GM21390 (cell line): ENCODE data around the gene MCM7.

Experiments
- ATAC-seq: cut with Tn5 transposase; IDR thresholded peaks from one replicate; pipeline ENCODE4 v1.9.1; 2021; ENCODE audit not compliant: unreplicated experiment

The MCM7 gene

DNA sequence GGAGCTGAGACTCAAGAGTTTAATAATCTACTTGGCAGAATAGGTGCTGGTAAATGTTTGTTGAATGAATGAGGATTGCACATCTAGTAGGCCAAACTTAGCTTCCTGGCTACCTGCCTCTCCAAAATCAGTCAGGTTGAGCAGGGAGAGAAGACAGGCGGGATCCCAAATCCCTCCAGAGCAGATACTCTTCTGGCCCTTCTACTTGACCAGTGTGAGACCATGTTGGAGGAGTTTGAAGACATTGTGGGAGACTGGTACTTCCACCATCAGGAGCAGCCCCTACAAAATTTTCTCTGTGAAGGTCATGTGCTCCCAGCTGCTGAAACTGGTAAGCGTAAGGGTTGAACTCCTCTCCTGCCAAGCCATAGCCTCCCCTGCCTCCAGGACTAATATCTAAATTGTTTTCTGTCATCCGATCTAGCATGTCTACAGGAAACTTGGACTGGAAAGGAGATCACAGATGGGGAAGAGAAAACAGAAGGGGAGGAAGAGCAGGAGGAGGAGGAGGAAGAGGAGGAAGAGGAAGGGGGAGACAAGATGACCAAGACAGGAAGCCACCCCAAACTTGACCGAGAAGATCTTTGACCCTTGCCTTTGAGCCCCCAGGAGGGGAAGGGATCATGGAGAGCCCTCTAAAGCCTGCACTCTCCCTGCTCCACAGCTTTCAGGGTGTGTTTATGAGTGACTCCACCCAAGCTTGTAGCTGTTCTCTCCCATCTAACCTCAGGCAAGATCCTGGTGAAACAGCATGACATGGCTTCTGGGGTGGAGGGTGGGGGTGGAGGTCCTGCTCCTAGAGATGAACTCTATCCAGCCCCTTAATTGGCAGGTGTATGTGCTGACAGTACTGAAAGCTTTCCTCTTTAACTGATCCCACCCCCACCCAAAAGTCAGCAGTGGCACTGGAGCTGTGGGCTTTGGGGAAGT lies 23.4 kb upstream of the MCM7 start:
- ATAC-seq: no peak

DNA sequence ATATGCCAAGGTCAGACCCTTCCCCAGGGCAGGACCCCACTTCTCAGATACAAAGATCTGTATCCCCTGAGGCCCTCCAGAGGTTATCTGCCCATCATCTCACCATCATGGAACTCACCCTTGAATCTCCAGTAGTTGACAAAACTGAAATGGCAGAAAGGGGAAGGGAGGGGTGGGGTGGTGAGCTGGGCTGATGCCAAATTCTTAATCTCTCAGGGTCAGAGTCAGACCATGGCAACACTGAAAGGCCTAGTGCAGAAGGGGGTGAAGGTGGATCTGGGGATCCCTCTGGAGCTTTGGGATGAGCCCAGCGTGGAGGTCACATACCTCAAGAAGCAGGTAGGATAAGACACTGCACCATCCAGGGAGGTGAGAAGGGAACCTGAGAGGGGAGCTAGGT lies 21.4 kb upstream of the MCM7 start:
- no peak for ATAC-seq

DNA sequence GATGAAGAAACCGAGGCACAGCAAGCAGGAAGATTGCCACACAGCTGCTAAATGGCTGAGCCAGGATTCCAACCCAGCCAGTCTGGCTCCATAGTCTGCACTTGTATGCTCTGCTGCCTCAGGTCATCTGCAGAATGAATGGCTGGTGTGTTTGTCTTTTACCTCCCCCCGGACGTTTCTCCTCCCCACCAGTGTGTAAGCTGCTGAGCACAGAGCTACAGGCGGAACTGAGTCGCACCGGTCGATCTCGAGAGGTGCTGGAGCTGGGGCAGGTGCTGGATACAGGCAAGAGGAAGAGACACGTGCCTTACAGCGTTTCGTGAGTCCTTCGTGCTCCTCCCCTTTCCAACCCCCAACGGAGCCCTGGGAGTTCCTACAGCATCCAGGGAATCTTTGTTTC lies 20.9 kb upstream of the MCM7 start:
- no peak for ATAC-seq

DNA sequence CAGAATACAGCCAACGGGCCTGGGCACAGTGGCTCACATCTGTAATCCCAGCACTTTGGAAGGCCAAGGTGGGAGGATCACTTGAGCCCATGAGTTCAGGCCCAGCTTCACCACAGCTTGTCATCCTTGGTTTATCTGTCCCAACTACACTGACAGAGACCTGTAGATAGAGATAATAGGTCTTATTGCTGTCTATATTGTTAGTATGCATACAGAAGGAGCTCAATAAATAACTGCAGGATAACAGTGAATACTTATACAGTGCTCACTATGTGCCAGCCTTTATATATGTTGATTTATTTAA lies 19.5 kb upstream of the MCM7 start:
- ATAC-seq: no peak

DNA sequence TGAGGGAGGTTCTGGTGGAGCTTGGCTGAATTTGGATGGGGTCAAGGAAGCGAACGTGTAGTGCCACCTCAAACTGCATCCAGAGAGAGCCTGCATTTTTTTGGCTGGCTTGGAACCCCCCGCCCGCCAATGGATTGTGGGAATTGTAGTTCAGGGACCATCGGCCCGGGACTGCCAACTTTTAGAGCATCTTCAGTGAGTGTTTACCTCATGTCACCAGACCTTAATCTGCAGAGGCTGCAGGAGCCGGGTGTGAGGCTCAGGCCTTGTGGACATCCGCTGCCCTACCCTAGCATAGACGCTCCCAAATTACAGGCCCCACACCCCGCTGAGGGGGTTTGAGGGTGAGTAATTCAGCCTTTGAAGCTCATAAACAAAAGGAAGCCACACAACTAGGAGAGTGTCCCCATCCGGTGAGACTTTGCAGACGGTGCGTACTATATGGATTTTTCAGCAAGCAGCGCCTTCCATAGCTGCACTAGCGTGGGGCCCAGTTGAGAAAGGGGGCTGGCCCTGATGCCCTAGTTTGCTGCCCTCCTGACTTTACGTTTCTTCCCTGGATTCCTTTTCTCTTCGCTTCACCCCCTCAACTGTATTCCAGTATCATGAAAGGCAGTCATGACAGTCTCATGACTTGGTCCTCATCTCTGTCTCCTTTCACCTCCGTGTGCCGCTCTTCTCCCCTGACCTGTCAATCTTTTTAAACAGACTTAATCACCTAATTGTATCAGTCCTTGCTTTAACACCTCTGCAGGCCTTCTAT lies 19.0 kb upstream of the MCM7 start:
- ATAC-seq: peak; percentile 36

DNA sequence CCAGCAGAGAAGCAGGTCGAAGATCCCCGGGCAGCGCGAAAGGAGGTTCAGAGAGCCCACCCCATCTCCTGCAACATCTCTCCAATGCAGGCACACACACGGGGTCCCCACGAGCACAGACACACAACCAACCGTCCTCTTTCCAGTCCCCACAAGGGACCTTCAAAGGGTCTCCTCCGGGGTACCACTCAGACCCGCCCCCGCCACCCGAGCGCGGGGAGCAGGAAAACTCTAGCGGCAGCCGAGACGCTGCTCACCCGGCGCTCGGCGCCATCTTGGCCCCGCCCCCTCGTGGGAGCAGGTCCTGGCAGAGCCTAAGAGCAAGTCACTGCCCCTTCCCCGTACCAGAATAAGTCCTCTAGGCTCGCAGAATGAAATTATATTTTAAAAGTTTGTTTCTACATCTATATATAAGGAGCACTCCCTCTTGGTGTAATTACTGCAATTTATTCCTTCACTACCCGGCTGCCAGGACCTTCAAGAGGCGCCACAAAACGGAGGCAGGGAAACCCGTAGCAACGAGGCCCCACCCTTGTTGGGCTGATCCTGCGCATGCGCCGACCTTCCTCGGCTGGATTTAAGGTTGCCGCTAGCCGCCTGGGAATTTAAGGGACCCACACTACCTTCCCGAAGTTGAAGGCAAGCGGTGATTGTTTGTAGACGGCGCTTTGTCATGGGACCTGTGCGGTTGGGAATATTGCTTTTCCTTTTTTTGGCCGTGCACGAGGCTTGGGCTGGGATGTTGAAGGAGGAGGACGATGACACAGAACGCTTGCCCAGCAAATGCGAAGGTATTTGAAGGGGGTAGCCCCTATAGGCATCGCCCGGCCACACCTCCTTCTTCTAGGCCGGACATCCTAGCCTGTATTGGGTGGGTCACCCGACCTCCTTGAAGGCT lies 18.1 kb upstream of the MCM7 start, which contains the start of the genes CNPY4 and TAF6:
TSS of gene CNPY4 (plus strand) at position 563 of the 898 bp plus-strand sequence. CDS start at position 674, 111 bp downstream.
TSS of gene TAF6 (minus strand) at position 287 of the 898 bp plus-strand sequence. CDS start 5,149 bp downstream, outside the sequence.
- peak; percentile 64 for ATAC-seq

DNA sequence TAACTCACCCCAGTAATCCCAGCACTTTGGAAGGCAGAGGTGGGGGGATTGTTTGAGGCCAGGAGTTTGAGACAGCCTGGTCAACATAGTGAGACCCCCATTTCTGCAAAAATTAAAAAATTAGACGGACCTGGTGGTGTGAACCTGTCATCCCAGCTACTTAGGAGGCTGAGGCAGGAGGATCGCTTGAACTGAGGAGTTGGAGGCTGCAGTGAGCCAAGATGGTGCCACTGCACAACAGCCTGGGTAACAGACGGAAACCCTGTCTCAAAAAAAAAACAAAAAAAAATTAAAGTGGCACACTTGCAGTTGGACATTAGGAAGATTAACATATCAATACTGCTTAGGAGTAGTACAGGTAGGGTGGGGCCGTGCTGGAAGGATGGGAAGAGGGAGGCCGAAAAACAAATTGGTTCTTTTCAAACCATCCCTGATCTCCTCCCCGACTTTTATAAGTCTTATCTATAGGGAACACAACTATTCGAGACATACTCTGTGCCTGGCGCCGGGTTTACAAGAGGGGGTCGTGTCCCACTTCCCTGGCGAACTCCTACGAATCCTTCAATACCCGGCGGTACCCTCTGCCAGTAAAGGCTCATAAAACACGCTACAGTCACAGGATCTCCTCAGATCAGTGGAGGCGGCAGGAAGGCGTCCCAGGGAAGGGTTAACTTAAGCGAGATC lies 17.3 kb upstream of the MCM7 start:
- no peak for ATAC-seq

DNA sequence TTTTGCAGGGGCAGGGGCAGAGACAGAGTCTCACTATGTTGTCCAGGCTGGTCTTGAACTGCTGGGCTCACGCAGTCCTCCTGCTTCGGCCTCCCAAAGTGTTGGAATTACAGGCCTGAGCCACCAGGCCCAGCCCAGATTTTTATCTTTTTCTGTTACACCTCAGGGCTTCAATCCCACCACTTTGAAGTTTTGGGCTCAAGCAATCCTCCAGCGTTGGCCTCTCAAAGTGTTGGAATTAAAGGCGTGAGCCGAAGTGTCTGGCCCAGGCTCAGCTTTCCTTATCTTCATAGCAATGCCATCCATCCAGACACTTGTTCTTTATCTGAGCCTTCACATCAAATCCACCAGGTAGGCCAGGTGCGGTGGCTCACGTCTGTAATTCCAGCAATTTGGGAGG lies 13.8 kb upstream of the MCM7 start:
- no peak for ATAC-seq

DNA sequence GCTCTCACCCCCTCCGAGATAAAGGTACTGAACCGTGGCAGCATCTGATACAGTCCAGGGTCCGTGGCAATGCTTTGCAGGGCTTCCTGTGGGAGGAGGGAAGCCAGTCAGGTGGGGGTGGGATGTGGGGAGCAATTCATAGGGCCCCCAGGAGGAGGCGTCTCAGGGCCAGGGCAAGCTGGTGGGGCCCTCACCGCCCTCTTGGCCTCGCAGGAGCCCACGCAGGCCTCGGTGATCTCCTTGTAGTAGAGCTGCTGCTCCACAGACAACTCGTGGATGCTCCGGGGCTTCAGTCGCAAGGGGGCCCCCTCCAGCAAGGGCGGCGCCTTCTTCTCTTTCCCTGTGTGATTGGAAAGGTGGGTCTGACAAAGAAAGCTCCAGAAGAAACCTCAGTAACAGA lies 10.7 kb upstream of the MCM7 start:
- no peak for ATAC-seq

DNA sequence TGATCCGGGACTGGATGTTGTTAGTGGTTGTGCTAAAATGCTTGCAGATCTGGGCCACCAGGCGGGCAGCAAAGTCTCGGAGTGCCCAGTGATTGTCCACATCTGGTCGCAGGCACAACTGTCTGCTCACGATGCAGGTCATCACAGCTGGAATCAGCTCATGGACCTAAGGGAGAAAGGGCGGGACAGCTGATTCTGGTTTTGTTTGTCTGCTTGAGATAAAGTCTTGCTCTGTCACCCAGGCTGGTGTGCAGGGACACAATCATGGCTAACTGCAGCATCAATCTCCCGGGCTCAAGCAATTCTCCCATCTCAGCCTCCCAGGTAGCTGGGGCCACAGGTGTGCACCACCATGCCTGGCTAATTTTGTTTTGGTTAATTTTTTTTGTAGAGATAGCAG lies 10.0 kb upstream of the MCM7 start:
- ATAC-seq: no peak

DNA sequence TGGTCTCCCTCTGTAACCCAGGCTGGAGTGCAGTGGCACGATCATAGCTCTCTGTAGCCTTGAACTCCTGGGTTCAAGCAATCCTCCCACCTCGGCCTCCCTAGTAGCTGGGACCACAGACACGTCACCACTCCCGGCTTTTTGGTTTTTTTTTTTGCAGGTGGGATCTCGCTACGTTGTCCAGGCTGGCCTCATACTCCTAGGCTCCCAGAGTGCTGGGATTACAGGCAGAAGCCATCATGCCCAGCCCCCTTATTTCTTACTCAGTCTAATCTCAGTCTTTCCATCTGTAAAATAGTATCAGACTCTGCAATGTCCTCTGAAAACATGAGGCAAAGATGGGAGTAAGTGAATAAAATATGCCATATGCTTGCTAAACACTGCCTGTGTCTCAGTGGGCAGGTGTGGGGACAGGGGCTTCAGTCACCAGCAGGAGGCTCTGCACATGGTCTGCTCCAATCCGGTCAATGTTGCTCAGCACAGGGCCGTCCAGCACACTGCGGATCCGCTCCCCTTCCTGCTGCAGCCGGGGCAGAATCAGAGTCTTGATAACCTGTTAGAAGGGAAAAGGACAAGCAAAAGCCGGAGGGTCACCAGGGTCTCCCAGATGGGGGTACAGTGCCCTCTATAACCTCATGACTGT lies 8.4 kb upstream of the MCM7 start:
- ATAC-seq: no peak

DNA sequence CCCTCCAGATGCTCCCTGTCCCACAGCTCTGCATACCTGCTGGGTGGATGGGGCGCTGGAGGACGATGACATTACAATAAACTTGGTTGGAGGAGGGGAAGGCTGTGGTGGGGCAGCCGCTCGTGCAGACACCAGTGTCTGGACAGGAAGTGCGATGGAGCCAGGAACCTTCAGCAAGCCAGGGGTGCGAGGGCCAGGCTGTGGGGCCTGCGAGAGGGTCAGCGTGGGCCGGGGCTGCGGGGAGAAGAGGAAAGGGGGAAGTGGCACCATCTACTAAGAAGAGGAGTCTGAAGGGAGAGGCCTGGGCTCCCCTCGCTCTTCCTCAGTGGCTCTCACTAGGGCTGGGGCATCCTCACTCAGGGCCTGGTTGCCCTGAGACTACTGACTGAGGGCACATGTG lies 6.7 kb upstream of the MCM7 start:
- ATAC-seq: no peak

DNA sequence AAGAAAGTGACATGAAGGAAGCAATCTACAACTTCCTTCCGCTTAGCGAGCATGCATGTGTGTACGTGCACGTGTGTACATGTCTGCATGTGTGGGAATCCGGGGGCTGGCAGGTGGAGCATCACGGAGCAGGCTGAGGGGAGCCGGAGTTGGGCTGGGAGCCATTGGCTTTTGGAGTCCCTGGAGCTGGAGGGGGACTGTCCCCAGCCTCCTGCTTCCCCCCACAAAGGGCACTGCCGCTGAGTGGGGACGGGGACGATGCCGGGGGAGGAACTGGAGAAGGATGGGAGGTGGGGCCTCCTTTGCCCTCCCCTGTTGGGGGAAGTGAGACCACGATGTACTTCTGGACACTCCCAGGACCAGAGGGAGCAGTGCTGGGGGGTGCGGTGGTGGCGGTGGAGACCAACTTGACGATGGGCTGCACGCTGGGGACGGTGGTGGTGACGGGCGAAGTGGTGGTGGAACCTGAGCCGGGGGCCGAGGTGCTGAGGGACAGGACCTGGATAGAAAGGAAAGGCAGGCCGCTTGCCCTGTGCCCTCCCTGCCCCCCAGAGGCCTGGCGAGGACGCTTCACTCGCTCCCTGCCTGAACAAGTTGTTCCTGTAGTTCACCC lies 6.0 kb upstream of the MCM7 start:
- no peak for ATAC-seq

DNA sequence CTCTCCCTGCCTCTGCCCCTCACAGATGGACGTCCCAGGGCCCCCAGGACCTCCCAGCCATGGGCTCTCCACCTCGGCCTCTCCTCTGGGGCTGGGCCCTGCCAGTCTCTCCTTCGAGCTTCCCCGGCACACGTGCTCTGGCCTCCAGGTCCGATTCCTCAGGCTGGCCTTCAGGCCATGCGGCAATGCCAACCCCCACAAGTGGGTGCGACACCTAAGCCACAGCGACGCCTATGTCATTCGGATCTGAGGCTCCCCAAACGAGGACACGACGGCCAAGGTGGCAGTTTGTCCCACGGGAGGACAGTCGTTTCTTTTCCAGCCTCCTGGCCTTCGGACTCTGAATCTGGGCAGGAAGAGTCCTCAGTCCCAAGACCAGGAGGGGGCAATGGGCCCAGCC lies 5.4 kb upstream of the MCM7 start:
- ATAC-seq: no peak

DNA sequence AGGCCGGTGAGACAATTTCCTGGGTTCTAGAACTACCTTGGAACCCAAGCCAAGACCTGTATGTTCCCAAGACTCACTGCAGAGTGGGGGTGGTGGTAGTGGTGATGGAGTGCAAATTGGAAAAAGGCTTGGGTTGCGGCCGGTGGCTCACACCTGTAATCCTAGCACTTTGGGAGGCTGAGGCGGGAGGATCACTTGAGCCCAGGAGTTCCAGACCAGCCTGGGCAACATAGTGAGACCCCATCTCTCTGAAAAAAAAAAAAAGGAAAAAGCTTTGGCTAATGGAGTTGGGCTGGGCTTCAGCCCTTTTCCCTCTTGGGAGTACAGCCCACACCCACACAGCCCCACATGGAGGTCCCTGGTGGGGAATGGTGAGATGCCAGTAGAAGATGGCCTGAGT lies 4.3 kb upstream of the MCM7 start:
- no peak for ATAC-seq

DNA sequence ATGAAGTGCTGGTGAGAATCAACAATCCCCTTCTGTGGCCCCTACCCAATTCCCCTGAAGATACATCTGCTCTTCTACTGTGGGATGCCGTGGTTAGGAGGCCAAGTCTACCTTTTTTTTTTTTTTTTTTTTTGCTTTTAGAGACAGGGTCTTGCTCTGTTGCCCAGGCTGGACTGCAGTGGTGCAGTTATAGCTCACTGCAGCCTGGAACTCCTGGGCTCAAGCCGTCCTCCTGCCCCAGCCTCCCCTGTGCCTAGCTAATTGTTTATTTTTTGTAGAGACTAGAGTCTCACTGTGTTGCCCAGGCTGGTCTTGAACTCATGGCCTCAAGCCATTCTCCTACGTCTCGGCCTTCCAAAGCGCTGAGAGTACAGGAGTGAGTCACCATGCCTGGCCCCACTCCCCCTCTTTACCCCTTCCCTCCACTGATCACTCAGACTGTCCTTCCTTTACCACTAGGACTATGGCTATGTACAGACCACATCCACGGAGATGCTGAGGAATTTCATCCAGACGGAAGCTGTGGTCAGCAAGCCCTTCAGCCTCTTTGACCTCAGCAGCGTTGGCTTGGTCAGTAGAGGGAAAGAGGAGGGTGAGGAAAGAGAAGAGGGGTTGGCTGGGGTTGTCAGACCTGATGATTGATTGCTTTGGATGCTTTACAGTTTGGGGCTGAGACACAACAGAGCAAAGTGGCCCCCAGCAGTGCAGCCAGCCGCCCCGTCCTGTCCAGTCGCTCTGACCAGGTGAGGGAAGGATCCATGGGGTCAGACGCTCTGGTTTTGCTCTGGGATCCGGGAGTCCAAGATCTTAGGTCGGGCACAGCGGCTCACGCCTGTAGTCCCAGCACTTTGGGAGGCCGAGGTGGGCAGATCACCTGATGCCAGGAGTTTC lies 2.0 kb upstream of the MCM7 start:
- ATAC-seq: no peak

DNA sequence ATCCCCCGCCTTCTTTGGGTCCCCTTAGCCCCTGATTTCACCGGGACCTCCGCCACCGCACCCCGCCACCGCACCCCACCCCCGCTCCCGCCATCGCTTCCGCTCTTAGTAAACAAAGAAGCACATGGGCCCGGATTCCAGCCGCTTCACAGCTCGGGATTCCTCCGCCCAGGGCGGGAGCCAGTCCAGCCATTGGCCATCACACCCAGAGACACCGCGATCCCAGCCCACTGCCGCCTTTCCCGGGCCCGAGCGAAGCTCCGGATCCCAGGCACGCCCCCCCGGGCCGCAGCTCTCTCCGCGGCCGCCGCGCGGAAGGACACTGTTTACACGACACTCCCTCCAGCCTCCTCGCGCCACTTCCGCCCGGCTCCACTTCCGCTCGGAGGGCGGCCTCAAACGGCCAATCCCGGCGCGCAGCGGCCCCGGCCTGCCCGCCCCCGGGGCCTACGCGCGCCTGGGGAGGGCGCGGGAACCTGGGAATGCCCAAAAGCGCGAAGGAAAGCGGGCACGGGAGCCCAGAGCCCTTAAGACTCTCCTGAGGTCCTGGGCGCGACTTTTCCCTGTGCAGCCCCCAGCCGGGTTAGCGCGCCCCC lies 679 bp downstream of the MCM7 start:
- ATAC-seq: peak; percentile 63

DNA sequence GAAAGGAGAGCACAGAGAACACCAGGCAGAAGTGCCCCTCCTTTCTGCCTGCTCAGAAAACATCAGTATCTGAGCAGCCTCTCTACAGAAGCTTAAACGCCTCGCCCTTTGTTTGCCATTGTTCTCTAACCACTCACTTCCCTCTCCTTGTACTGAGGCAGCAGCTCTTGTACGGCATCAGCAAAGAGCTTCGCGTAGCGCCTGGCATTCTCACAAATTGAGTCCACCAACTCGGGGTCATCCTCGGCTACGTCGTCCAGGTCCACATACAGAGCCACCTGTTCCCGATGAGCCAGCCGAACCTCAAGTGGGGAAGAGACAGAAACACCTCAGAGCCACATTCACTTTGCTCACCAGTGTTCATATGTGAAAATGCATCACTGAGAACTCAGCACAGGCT lies 1.7 kb downstream of the MCM7 start:
- no peak for ATAC-seq
